GM19455 (cell line): Measurements from ENCODE around the gene MAJIN.
"Not testable (repeated sequence)": the region's sequence is repeated elsewhere in the genome, so short reads cannot be mapped to it uniquely, and the experiment has no call there.

Experiments used
- ATAC-seq: cut with Tn5 transposase; IDR thresholded peaks from one replicate; pipeline ENCODE4 v1.9.1; 2021; ENCODE audit not compliant: unreplicated experiment

The MAJIN gene

GRCh38 chr11:64971421-64972233 lies at the start of gene MAJIN:
Gene MAJIN, minus strand, starts transcription at chr11:64972108. Its CDS starts 12,703 bp downstream, at chr11:64959405.
- no peak for ATAC-seq

GRCh38 chr11:65021509-65021908 lies 49.6 kb upstream of the MAJIN start:
- ATAC-seq, result no peak

GRCh38 chr11:65021003-65021402 lies 49.1 kb upstream of the MAJIN start:
- ATAC-seq, result no peak

GRCh38 chr11:65019824-65020223 lies 47.9 kb upstream of the MAJIN start:
- ATAC-seq, result no peak

GRCh38 chr11:65017937-65018336 lies 46.0 kb upstream of the MAJIN start:
- no peak for ATAC-seq

- no peak for ATAC-seq
Measured at GRCh38 chr11:65016705-65017104, 44.8 kb upstream of the MAJIN start.

GRCh38 chr11:65014726-65015227 lies 42.9 kb upstream of the MAJIN start:
- ATAC-seq, result no peak

GRCh38 chr11:65013888-65014725 lies 42.2 kb upstream of the MAJIN start, which contains the start of gene ARL2:
Gene ARL2, plus strand, starts transcription at chr11:65014160. Its CDS starts 48 bp downstream, at chr11:65014208.
- peak; percentile 72 for ATAC-seq

GRCh38 chr11:65013130-65013887 lies 41.4 kb upstream of the MAJIN start:
- ATAC-seq, result peak; percentile 74

- ATAC-seq, result no peak
Measured at GRCh38 chr11:65008873-65009272, 37.0 kb upstream of the MAJIN start.

GRCh38 chr11:65008016-65008415 lies 36.1 kb upstream of the MAJIN start:
- no peak for ATAC-seq

- not testable (repeated sequence) for ATAC-seq
Measured at GRCh38 chr11:65003968-65004367, 32.1 kb upstream of the MAJIN start.

- ATAC-seq, result no peak
Measured at GRCh38 chr11:65003282-65003681, 31.4 kb upstream of the MAJIN start.

GRCh38 chr11:65002706-65003105 lies 30.8 kb upstream of the MAJIN start:
- ATAC-seq, result no peak

- no peak for ATAC-seq
Measured at GRCh38 chr11:64999478-64999877, 27.6 kb upstream of the MAJIN start.

- ATAC-seq, result no peak
Measured at GRCh38 chr11:64998690-64999431, 27.0 kb upstream of the MAJIN start.

- ATAC-seq, result no peak
Measured at GRCh38 chr11:64998141-64998540, 26.2 kb upstream of the MAJIN start.

- no peak for ATAC-seq
Measured at GRCh38 chr11:64996710-64997380, 24.9 kb upstream of the MAJIN start, which contains the start of gene BATF2. Gene BATF2, minus strand, starts transcription at chr11:64996971. Its CDS starts 57 bp downstream, at chr11:64996914.

GRCh38 chr11:64996327-64996709 lies 24.4 kb upstream of the MAJIN start:
- ATAC-seq, result no peak

GRCh38 chr11:64994318-64994717 lies 22.4 kb upstream of the MAJIN start:
- no peak for ATAC-seq
